ENCODE results near the gene ABCG4.
A peak's percentile ranks its signal among the peaks of the same experiment; 100 is the strongest.
"Not testable (repeated sequence)": the region's sequence is repeated elsewhere in the genome, so short reads cannot be mapped to it uniquely, and the experiment has no call there.

ABCG4 gene

DNA sequence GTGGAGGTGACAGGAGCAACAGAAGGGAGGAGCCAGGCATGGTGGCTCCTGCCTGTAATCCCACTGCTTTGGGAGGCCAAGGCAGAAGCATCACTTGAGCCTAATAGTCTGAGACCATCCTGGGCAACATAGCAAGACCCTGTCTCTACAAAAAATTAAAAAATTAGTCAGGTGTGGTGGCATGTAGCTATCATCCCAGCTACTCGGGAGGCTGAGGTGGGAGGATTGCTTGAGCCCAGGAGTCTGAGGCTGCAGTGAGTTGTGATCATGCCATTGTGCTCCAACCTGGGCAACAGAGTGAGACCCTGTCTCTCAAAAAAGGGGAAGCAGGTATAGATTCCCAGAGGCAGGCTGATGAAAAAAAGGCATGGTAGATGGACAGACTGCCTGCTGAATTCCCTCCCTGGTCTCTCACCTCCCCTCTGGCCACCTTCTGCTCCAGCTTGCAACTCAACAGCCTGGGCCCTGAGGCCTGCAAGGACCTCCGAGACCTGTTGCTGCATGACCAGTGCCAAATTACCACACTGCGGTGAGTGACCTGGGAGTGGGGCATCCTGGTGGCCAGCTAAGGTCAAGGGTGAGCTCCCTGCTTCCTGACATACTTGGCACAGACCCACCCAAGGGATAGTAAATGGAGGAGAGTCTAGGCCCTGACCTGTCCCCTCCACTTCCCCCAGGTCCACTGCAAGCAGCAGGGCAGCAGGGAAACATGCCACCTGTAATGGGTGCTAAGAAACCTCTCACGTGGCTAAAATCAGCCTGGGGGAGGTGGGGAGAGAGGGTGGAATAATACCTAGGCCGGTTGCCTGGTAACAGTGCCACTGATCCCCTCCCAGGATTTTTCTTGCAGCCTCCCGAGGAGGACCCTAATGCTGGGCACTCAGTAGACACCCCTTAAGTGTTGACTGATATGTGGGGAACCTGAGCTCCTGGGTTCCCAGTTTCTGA, 32.2 kb downstream of the ABCG4 start:
- TF ChIP-seq, protein P1, sequence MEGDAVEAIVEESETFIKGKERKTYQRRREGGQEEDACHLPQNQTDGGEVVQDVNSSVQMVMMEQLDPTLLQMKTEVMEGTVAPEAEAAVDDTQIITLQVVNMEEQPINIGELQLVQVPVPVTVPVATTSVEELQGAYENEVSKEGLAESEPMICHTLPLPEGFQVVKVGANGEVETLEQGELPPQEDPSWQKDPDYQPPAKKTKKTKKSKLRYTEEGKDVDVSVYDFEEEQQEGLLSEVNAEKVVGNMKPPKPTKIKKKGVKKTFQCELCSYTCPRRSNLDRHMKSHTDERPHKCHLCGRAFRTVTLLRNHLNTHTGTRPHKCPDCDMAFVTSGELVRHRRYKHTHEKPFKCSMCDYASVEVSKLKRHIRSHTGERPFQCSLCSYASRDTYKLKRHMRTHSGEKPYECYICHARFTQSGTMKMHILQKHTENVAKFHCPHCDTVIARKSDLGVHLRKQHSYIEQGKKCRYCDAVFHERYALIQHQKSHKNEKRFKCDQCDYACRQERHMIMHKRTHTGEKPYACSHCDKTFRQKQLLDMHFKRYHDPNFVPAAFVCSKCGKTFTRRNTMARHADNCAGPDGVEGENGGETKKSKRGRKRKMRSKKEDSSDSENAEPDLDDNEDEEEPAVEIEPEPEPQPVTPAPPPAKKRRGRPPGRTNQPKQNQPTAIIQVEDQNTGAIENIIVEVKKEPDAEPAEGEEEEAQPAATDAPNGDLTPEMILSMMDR (IDR thresholded peaks at IDR 0.05; ENCODE audit: low read depth, low read length) = no peak
- DNase-seq = no peak
- no peaks in the 10 kb centered on the region for H3K36me3 ChIP-seq
- H3K4me3 ChIP-seq (ENCODE audit: low read depth, low read length) = no peak overlapping the region
- no peaks in the 10 kb centered on the region for H3K27me3 ChIP-seq
- H3K9me3 ChIP-seq = no peaks in the 10 kb centered on the region
- peaks cover 6% of the 10 kb centered on the region for H3K4me1 ChIP-seq

DNA sequence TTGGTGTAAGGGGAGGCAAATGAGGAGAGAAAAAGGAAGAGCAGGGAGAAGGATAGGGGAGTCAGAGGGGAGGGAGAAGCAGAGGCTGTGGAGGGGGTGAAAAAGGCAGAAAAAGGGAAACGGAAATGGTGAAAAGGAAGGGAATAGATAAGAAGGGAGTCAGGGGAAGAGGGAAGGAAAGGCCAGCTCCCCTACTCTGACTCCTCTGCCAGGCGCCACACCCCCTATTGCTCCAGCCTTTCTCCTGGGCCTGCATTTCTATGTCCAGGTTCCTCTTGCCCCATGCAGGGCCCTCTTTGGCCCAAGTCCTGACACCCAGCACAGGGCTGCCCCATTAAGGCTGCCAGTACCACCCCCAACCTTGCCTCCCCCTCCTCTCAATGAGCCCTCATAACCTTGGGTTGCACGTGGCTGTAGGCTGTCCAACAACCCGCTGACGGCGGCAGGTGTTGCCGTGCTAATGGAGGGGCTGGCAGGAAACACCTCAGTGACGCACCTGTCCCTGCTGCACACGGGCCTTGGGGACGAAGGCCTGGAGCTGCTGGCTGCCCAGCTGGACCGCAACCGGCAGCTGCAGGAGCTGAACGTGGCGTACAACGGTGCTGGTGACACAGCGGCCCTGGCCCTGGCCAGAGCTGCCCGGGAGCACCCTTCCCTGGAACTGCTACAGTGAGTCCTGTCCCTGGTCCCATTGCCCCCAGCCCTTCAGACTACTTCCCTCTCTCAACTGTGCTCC, 33.0 kb downstream of the ABCG4 start:
- TF ChIP-seq, protein P1 (IDR thresholded peaks at IDR 0.05; ENCODE audit: low read depth, low read length) = no peak
- H3K4me1 ChIP-seq = peaks cover 11% of the 10 kb centered on the region
- DNase-seq = no peak

DNA sequence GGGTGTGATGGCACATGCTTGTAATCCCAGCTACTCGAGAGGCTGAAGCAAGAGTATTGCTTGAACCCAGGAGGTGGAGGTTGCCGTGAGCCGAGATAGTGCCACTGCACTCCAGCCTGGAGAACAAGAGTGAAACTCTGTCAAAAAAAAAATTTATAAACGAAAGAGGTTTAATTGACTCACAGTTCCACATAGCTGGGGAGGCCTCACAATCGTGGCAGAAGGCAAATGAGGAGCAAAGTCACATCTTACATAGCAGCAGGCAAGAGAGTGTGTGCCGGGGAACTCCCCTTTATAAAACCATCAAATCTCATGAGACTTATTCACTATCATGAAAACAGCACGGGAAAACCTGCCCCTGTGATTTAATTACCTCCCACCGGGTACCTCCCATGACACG, 35.5 kb downstream of the ABCG4 start:
- H3K4me3 ChIP-seq (ENCODE audit: low read depth, low read length); H3K27me3 ChIP-seq; H3K36me3 ChIP-seq; DNase-seq; H3K9me3 ChIP-seq: not testable (repeated sequence)
- peaks cover 11% of the 10 kb centered on the region for H3K4me1 ChIP-seq

More for the DNA sequence above, 33.0 kb downstream of the ABCG4 start:
- H3K4me3 ChIP-seq (ENCODE audit: low read depth, low read length) = no peak overlapping the region
- H3K27me3 ChIP-seq = no peaks in the 10 kb centered on the region
- H3K36me3 ChIP-seq = no peaks in the 10 kb centered on the region
- H3K9me3 ChIP-seq = no peaks in the 10 kb centered on the region

DNA sequence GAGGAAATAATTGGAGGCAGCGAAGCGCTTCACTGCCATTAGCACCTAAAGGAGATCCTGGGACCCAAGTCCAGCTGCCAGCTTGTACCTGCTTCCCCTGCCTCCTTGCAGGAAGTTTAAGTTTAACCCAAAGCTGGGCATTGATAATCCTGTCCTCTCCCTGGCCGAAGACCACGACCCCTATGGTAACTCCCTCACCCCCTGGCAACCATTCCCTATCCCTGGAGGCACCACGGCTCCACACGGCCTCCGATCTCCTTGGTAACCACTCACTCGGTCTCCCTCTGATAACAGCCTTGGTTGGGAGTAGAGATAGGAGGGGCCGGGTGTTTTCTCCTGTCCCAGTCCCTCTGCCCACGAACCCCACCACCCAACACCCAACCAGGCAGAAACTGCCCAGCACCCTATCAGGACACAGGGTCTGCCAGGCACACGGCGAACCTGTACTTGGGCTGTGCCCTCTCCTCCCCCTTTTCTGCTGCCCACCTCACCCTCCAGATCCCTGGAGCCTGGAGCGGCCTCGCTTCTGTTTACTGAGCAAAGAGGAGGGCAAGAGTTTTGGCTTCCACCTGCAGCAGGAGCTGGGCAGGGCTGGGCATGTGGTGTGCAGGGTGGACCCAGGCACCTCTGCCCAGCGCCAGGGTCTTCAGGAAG, 37.3 kb downstream of the ABCG4 start:
- Histone ChIP-seq H3K36me3 (no peaks in the 10 kb centered on the region), H3K9me3 (no peaks in the 10 kb centered on the region), H3K4me3 (ENCODE audit: low read depth, low read length) (peak overlapping the region; percentile 28), H3K4me1 (peaks cover 11% of the 10 kb centered on the region), H3K27me3 (no peaks in the 10 kb centered on the region)
- DNase-seq = no peak
- TF ChIP-seq, protein P1 (IDR thresholded peaks at IDR 0.05; ENCODE audit: low read depth, low read length) = no peak

DNA sequence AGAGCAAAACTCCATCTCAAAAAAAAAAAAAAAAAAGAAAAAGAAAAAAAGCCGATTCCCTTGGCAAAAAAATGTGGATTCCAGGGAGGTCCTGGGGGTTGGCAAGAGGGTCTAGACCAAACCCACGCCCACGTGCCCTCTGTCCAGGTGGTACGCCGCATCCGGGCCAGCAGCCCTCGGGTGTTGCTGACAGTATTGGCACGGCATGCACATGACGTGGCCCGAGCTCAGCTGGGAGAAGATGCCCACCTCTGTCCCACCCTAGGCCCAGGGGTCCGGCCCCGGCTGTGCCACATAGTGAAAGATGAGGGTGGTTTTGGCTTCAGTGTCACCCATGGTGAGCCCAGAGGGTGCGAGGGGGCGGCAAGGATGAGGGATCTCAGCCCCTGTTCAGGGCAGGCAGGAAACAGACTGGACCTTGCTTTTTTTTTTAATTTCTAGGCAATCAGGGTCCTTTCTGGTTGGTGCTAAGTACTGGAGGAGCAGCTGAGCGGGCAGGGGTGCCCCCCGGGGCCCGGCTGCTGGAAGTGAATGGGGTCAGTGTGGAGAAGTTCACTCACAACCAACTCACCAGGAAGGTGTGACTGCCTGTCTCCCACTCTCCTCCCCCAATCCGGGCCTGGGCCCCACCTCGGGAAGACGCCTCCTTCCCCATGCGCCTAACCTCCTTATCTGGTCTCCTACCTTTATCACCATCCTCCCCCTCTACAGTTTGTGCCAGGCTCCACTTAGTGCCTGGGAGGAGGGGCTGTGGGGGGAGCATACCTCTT, 38.5 kb downstream of the ABCG4 start:
- no peaks in the 10 kb centered on the region for H3K9me3 ChIP-seq
- no peaks in the 10 kb centered on the region for H3K36me3 ChIP-seq
- H3K4me1 ChIP-seq = peaks cover 11% of the 10 kb centered on the region
- H3K4me3 ChIP-seq (ENCODE audit: low read depth, low read length) = no peak overlapping the region
- no peak for DNase-seq
- TF ChIP-seq, protein P1 (IDR thresholded peaks at IDR 0.05; ENCODE audit: low read depth, low read length) = no peak
- H3K27me3 ChIP-seq = no peaks in the 10 kb centered on the region

DNA sequence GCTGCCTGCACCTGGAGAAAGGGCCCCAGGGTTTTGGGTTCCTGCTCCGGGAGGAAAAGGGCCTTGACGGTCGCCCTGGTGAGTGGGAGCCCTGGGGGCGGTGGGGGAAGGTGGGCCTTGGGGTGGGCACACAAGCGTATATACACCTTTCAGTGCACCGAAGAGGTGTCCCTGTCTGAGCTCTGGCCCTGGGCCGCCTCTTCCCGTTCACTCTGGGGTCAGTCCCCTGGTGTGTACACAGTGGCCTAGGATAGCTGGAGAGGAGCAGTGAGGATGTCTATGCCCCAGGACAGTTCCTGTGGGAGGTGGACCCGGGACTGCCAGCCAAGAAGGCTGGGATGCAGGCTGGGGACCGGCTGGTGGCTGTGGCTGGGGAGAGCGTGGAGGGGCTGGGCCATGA, 39.2 kb downstream of the ABCG4 start:
- peaks cover 11% of the 10 kb centered on the region for H3K4me1 ChIP-seq
- DNase-seq = no peak
- H3K4me3 ChIP-seq (ENCODE audit: low read depth, low read length) = no peak overlapping the region
- TF ChIP-seq, protein P1 (IDR thresholded peaks at IDR 0.05; ENCODE audit: low read depth, low read length) = no peak
- no peaks in the 10 kb centered on the region for H3K36me3 ChIP-seq
- no peaks in the 10 kb centered on the region for H3K9me3 ChIP-seq
- H3K27me3 ChIP-seq = no peaks in the 10 kb centered on the region
